Activated T-helper 1 cell treated with anti-CD3 and anti-CD28 coated beads, Interleukin-12 subunit alpha, Interleukin-12 subunit beta, Interleukin-2, Interleukin-4 antibody, amounts not matched to agents 30 ng/mL and 10 ng/mL and 1 ng/mL, durations not matched to agents 14 hours and 24 hours and 36 hours (primary cell): Measurements from ENCODE around the gene GKN2. TPM values are rescaled to one million over a fixed set of nuclear protein-coding genes. Genes with fewer than 3 reads are reported as not detected.
A peak's percentile ranks its signal among the peaks of the same experiment; 100 is the strongest.
"Not testable (repeated sequence)": the region's sequence is repeated elsewhere in the genome, so short reads cannot be mapped to it uniquely, and the experiment has no call there.

Experiments used
- DNase-seq: peaks from one replicate; pipeline ENCODE4 v3.0.0; 2021; ENCODE audit warnings: low spot score
- H3K27ac Mint-ChIP-seq: one replicate; pipeline ENCODE4 v1.8.0; 2021; ENCODE audit warnings: mild to moderate bottlenecking, mixed read lengths
- H3K27me3 Mint-ChIP-seq: one replicate; pipeline ENCODE4 v1.8.0; 2022; ENCODE audit warnings: mild to moderate bottlenecking, moderate library complexity, mixed read lengths; ENCODE audit not compliant: insufficient read depth
- H3K36me3 Mint-ChIP-seq: one replicate; pipeline ENCODE4 v1.8.0; 2021; ENCODE audit warnings: low read depth, mixed read lengths
- H3K4me1 Mint-ChIP-seq: one replicate; pipeline ENCODE4 v1.8.0; 2021; ENCODE audit warnings: low read depth, mixed read lengths
- H3K4me3 Mint-ChIP-seq: one replicate; pipeline ENCODE4 v1.8.0; 2021; ENCODE audit warnings: mild to moderate bottlenecking, moderate library complexity, mixed read lengths
- H3K9me3 Mint-ChIP-seq: one replicate; pipeline ENCODE4 v1.8.0; 2021; ENCODE audit warnings: mixed read lengths
- intact Hi-C: fragments of 100-400 bp; cut with micrococcal nuclease; formaldehyde crosslinking; loops from one replicate; pipeline ENCODE4 v1.15.1; 2024
- total RNA-seq: library from RNA; stranded (reverse); gene quantifications from 2 replicates; pipeline ENCODE4 v1.2.3, GENCODE V29; 2022

GKN2 gene
- total RNA-seq, 1 donor from 2014 or later = not detected

DNA sequence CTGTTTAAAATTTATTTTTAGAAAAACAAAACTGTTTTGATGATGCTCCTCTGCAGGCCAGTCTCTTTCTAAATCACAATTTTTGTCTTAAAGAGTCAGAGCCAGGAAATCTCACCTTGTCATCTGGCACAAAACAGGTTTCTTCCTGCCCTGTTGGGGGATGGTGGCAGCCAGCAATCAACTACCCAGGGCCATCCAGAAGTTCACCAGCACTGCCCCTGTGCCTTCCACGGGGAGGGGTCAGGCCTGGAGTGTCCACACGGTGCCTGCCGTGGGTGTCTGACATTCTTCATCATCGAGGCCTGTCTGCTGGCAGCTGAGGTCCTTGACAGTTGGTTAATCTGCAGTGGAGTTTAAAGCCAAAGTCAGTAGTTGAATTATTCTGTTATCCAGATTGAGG lies 41.4 kb downstream of the GKN2 start:
- intact Hi-C loops = loop anchor here (10.0 kb wide), 1 partner anchor 526 kb away; no protein-coding TSS in a partner anchor
- H3K4me3 Mint-ChIP-seq = no peak overlapping the region
- no peaks in the 10 kb centered on the region for H3K9me3 Mint-ChIP-seq
- H3K36me3 Mint-ChIP-seq = peaks cover 3% of the 10 kb centered on the region
- H3K27me3 Mint-ChIP-seq = no peaks in the 10 kb centered on the region
- DNase-seq = no peak
- H3K4me1 Mint-ChIP-seq = peaks cover 33% of the 10 kb centered on the region
- H3K27ac Mint-ChIP-seq = no peak overlapping the region

GRCh38 chr2:68909793-68910674 lies 42.7 kb downstream of the GKN2 start:
- intact Hi-C loops = loop anchor here (1.0 to 10.0 kb wide), 6 partner anchors 135 to 657 kb away; partner anchors contain the start of gene PPP3R1
- Mint-ChIP-seq H3K9me3 (no peaks in the 10 kb centered on the region), H3K27ac (peak overlapping the region; percentile 70), H3K4me1 (peaks cover 33% of the 10 kb centered on the region), H3K27me3 (no peaks in the 10 kb centered on the region), H3K4me3 (peak overlapping the region; percentile 12), H3K36me3 (peaks cover 1% of the 10 kb centered on the region)
- DNase-seq = peak; percentile 56

DNA sequence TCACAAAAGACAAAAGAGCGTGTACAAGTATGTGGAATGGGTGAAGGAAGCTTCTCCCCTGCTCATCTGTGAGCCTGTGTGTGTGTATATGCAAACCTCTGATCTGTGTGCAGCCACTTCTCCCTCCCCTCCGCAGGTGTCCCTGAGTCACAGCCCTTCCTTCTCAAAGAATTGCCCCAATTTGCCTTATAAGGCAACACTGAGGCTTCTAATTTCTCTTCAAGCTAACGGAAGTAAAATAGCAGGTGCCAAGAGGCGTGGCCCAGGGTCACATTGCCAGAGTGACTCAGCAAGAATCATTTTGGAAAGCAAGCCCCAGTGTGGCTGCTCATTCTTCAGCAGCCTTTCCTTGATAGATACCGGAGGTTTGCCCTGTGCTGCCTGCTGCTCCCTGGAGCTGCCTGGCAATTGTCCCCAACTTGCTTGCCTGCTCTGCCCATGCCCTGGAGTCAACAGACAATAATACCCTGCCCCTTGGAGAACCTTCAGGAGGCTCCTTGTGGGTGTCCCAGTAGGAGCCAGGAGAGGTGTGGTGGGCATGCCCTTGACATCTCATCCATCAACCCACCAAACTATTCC lies 44.2 kb downstream of the GKN2 start:
- H3K27me3 Mint-ChIP-seq = no peaks in the 10 kb centered on the region
- intact Hi-C loops = loop anchor here (1.0 to 2.0 kb wide), 7 partner anchors 17 to 656 kb away; partner anchors contain the start of genes APLF, FBXO48 and PPP3R1
- H3K4me3 Mint-ChIP-seq = peak overlapping the region; percentile 56
- H3K9me3 Mint-ChIP-seq = peaks cover 11% of the 10 kb centered on the region
- peaks cover 1% of the 10 kb centered on the region for H3K36me3 Mint-ChIP-seq
- H3K4me1 Mint-ChIP-seq = peaks cover 33% of the 10 kb centered on the region
- H3K27ac Mint-ChIP-seq = peak overlapping the region; percentile 88
- DNase-seq = peak; percentile 82

GRCh38 chr2:68907920-68908253 lies 44.8 kb downstream of the GKN2 start:
- intact Hi-C loops = loop anchor here (1.0 to 2.0 kb wide), 7 partner anchors 17 to 655 kb away; partner anchors contain the start of genes APLF, FBXO48 and PPP3R1
- H3K4me3 Mint-ChIP-seq = peak overlapping the region; percentile 47
- H3K9me3 Mint-ChIP-seq = peaks cover 15% of the 10 kb centered on the region
- H3K4me1 Mint-ChIP-seq = peaks cover 33% of the 10 kb centered on the region
- H3K27ac Mint-ChIP-seq = peak overlapping the region; percentile 88
- no peaks in the 10 kb centered on the region for H3K27me3 Mint-ChIP-seq
- DNase-seq = no peak
- peaks cover 3% of the 10 kb centered on the region for H3K36me3 Mint-ChIP-seq

DNA sequence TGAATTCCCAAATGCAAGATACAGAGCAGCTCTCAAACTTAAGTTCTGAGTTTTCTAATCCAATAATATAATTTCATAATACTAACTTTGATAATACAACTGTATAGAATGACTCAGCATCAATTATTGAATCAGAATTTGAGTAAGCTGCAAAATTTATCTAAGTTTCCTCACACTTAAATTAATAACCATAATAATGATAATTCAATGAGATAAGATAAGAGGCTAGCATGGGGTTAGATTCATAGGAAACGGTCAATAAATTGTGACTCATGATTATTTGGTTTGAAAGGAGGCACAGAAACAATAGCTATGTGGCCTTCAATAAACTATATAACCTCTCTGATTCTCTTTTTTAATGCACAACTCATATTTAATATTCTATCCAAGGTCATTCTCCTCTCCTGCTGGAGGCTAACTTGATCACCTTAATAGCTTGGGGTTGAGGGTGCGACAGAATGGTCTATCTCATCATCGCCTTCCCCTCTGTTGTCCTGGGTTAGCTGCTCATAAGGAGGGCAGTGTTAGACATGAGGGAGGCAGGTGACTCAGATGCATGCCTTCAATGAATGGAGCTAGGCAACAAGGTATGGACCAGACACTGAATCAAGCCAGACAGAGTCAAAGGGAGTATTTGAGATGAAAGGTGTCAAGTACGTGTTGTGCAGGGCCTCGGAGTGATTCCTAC lies 45.3 kb downstream of the GKN2 start:
- no peak for DNase-seq
- H3K9me3 Mint-ChIP-seq = peaks cover 20% of the 10 kb centered on the region
- H3K27me3 Mint-ChIP-seq = no peaks in the 10 kb centered on the region
- H3K4me3 Mint-ChIP-seq = peak overlapping the region; percentile 47
- H3K36me3 Mint-ChIP-seq = peaks cover 5% of the 10 kb centered on the region
- peak overlapping the region; percentile 88 for H3K27ac Mint-ChIP-seq
- H3K4me1 Mint-ChIP-seq = peaks cover 33% of the 10 kb centered on the region
- intact Hi-C loops = no loop called here

GRCh38 chr2:68906716-68907115 lies 46.0 kb downstream of the GKN2 start:
- peaks cover 27% of the 10 kb centered on the region for H3K9me3 Mint-ChIP-seq
- intact Hi-C loops = no loop called here
- H3K27ac Mint-ChIP-seq = no peak overlapping the region
- H3K27me3 Mint-ChIP-seq = no peaks in the 10 kb centered on the region
- peaks cover 33% of the 10 kb centered on the region for H3K4me1 Mint-ChIP-seq
- H3K4me3 Mint-ChIP-seq = no peak overlapping the region
- peaks cover 5% of the 10 kb centered on the region for H3K36me3 Mint-ChIP-seq
- no peak for DNase-seq

GRCh38 chr2:68905116-68905515 lies 47.6 kb downstream of the GKN2 start:
- H3K36me3 Mint-ChIP-seq = peaks cover 5% of the 10 kb centered on the region
- peaks cover 27% of the 10 kb centered on the region for H3K4me1 Mint-ChIP-seq
- no peak overlapping the region for H3K27ac Mint-ChIP-seq
- no peaks in the 10 kb centered on the region for H3K27me3 Mint-ChIP-seq
- H3K4me3 Mint-ChIP-seq = no peak overlapping the region
- DNase-seq = no peak
- peaks cover 35% of the 10 kb centered on the region for H3K9me3 Mint-ChIP-seq
- intact Hi-C loops = no loop called here

- Mint-ChIP-seq H3K4me1 (no peaks in the 10 kb centered on the region), H3K36me3 (peaks cover 9% of the 10 kb centered on the region), H3K4me3 (no peak overlapping the region), H3K9me3 (peaks cover 39% of the 10 kb centered on the region), H3K27me3 (no peaks in the 10 kb centered on the region), H3K27ac (no peak overlapping the region)
- intact Hi-C loops = no loop called here
- DNase-seq = no peak
Measured at GRCh38 chr2:68901561-68901960, 51.1 kb downstream of the GKN2 start.

DNA sequence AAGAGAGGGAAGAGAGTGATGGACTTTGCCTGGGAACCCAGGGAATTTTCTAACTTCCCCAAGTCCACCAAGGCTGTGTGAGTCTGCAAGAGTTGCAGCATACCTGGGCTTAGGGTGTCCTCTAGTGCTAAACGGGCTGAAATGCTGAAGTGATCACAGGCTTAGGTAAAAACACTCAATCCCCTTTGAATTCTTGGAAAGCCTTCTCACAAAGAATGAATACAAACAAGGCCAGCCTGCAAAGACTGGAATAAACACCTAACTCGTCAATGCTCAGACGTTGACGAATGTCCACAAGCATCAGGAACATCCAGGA lies 51.5 kb downstream of the GKN2 start:
- H3K27me3 Mint-ChIP-seq = no peaks in the 10 kb centered on the region
- no peak overlapping the region for H3K4me3 Mint-ChIP-seq
- intact Hi-C loops = no loop called here
- H3K36me3 Mint-ChIP-seq = peaks cover 9% of the 10 kb centered on the region
- H3K4me1 Mint-ChIP-seq = no peaks in the 10 kb centered on the region
- no peak overlapping the region for H3K27ac Mint-ChIP-seq
- no peak for DNase-seq
- H3K9me3 Mint-ChIP-seq = peaks cover 39% of the 10 kb centered on the region

- Mint-ChIP-seq H3K27me3 (no peaks in the 10 kb centered on the region), H3K4me1 (no peaks in the 10 kb centered on the region), H3K4me3 (no peak overlapping the region), H3K27ac (no peak overlapping the region), H3K9me3 (peaks cover 39% of the 10 kb centered on the region), H3K36me3 (peaks cover 12% of the 10 kb centered on the region)
- intact Hi-C loops = no loop called here
- DNase-seq = no peak
Measured at GRCh38 chr2:68900496-68901198, 52.0 kb downstream of the GKN2 start.

DNA sequence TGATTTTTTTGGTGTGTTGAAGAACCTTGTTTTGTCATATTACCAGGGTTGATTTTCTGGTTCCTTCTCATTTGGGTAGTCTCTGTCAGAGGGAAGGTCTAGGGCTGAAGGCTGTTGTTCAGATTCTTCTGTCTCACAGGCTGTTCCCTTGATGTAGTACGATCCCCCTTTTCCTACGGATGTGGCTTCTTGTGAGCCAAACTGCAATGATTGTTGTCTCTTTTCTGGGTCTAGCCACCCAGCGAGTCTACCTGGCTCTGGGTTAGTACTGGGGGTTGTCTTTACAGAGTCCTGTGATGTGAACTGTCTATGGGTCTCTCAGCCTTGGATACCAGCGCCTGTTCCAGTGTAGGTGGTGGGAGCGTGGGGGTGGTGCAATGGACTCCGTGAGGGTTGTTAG lies 56.7 kb downstream of the GKN2 start:
- Mint-ChIP-seq H3K4me1 (peaks cover 19% of the 10 kb centered on the region), H3K36me3 (peaks cover 11% of the 10 kb centered on the region)
- H3K4me3 Mint-ChIP-seq, H3K9me3 Mint-ChIP-seq, DNase-seq, intact Hi-C loops, H3K27ac Mint-ChIP-seq, H3K27me3 Mint-ChIP-seq: not testable (repeated sequence)
